GM19468 (cell line): ENCODE measurements around the gene VSTM2L.

Source experiments
- ATAC-seq: cut with Tn5 transposase; IDR thresholded peaks from one replicate; pipeline ENCODE4 v1.9.1; 2021; ENCODE audit warnings: mild to moderate bottlenecking, moderate library complexity, moderate number of reproducible peaks; ENCODE audit not compliant: unreplicated experiment; ENCODE audit errors: extremely low read depth

The VSTM2L gene

GRCh38 chr20:37877832-37878772, 24.8 kb upstream of the VSTM2L start:
- ATAC-seq = no peak

- no peak for ATAC-seq
Observed at GRCh38 chr20:37878835-37879599, 23.9 kb upstream of the VSTM2L start.

GRCh38 chr20:37879843-37880242, 23.1 kb upstream of the VSTM2L start:
- no peak for ATAC-seq

GRCh38 chr20:37880726-37881591, 22.0 kb upstream of the VSTM2L start:
- no peak for ATAC-seq

GRCh38 chr20:37881601-37882343, 21.2 kb upstream of the VSTM2L start:
- ATAC-seq = no peak

GRCh38 chr20:37882961-37883712, 19.8 kb upstream of the VSTM2L start:
- ATAC-seq = no peak

- no peak for ATAC-seq
Observed at GRCh38 chr20:37885042-37885441, 17.9 kb upstream of the VSTM2L start.

GRCh38 chr20:37885593-37886503, 17.1 kb upstream of the VSTM2L start:
- ATAC-seq = no peak

- ATAC-seq = no peak
Observed at GRCh38 chr20:37886851-37887297, 16.1 kb upstream of the VSTM2L start.

- no peak for ATAC-seq
Observed at GRCh38 chr20:37888641-37889040, 14.3 kb upstream of the VSTM2L start.

- no peak for ATAC-seq
Observed at GRCh38 chr20:37890108-37890507, 12.8 kb upstream of the VSTM2L start.

- ATAC-seq = no peak
Observed at GRCh38 chr20:37890643-37891042, 12.3 kb upstream of the VSTM2L start.

- no peak for ATAC-seq
Observed at GRCh38 chr20:37892001-37892400, 10.9 kb upstream of the VSTM2L start.

GRCh38 chr20:37893566-37894241, 9.2 kb upstream of the VSTM2L start:
- ATAC-seq = no peak

GRCh38 chr20:37894454-37894853, 8.5 kb upstream of the VSTM2L start:
- ATAC-seq = no peak

GRCh38 chr20:37895166-37895565, 7.8 kb upstream of the VSTM2L start:
- no peak for ATAC-seq

GRCh38 chr20:37896932-37897548, 5.9 kb upstream of the VSTM2L start:
- no peak for ATAC-seq
